ENCODE measurements around the gene DIO3.

GRCh38 chr14:101598159-101598558, 36.9 kb downstream of the DIO3 start:
- no peak for TF ChIP-seq CTCF (IDR thresholded peaks at IDR 0.05)
- TF ChIP-seq EZH2 (IDR thresholded peaks at IDR 0.05; ENCODE audit: borderline replicate concordance, insufficient read depth, low read depth, low read length, poor library complexity, severe bottlenecking) = no peak
